NCI-H1694 treated with DMSO at 0.1 percent for 48 hours (cell line): ENCODE results near the gene PPFIA4.

Experiments
- DNase-seq: peaks from one replicate; lab custom pipeline; 2025; lab: John Stamatoyannopoulos, UW

Gene PPFIA4

GRCh38 chr1:203059485-203059884, 33.2 kb downstream of the PPFIA4 start:
- no peak for DNase-seq

- no peak for DNase-seq
Observed at GRCh38 chr1:203060115-203060514, 33.8 kb downstream of the PPFIA4 start.

GRCh38 chr1:203063287-203063686, 37.0 kb downstream of the PPFIA4 start:
- DNase-seq: no peak

- no peak for DNase-seq
Observed at GRCh38 chr1:203065191-203065590, 38.9 kb downstream of the PPFIA4 start.

- DNase-seq: no peak
Observed at GRCh38 chr1:203065986-203066385, 39.7 kb downstream of the PPFIA4 start.

- no peak for DNase-seq
Observed at GRCh38 chr1:203066965-203067364, 40.7 kb downstream of the PPFIA4 start.

- DNase-seq: peak; percentile 22
Observed at GRCh38 chr1:203069030-203069747, 42.9 kb downstream of the PPFIA4 start.

GRCh38 chr1:203072002-203072602, 45.8 kb downstream of the PPFIA4 start:
- DNase-seq: no peak

- no peak for DNase-seq
Observed at GRCh38 chr1:203072911-203073310, 46.6 kb downstream of the PPFIA4 start.

GRCh38 chr1:203073469-203073868, 47.2 kb downstream of the PPFIA4 start:
- no peak for DNase-seq

- no peak for DNase-seq
Observed at GRCh38 chr1:203074610-203075009, 48.3 kb downstream of the PPFIA4 start.

GRCh38 chr1:203075236-203076030, 49.1 kb downstream of the PPFIA4 start:
- DNase-seq: no peak

- no peak for DNase-seq
Observed at GRCh38 chr1:203076031-203076511, 49.8 kb downstream of the PPFIA4 start.

- no peak for DNase-seq
Observed at GRCh38 chr1:203077367-203077766, 51.1 kb downstream of the PPFIA4 start.

- no peak for DNase-seq
Observed at GRCh38 chr1:203077956-203078355, 51.7 kb downstream of the PPFIA4 start.

- DNase-seq: no peak
Observed at GRCh38 chr1:203078478-203078877, 52.2 kb downstream of the PPFIA4 start.

GRCh38 chr1:203080456-203080855, 54.2 kb downstream of the PPFIA4 start:
- no peak for DNase-seq

GRCh38 chr1:203081465-203082230, 55.4 kb downstream of the PPFIA4 start:
- no peak for DNase-seq

GRCh38 chr1:203082231-203082505, 55.9 kb downstream of the PPFIA4 start:
- DNase-seq: no peak

- DNase-seq: no peak
Observed at GRCh38 chr1:203082571-203083462, 56.5 kb downstream of the PPFIA4 start.

GRCh38 chr1:203083463-203083921, 57.2 kb downstream of the PPFIA4 start:
- no peak for DNase-seq
